Renal cortical epithelial cell (primary cell): ENCODE data around the gene VPS35L. TPM values are rescaled to one million over a fixed set of nuclear protein-coding genes. Genes with fewer than 3 reads are reported as not detected.

Source experiments
- DNase-seq: peaks from one replicate; pipeline ENCODE4 v3.0.0-alpha.2; 2011; ENCODE audit warnings: low read depth
- total RNA-seq: library from RNA; depleted of rRNA; stranded (reverse); fragments of >200 nt; gene quantifications from 2 replicates; pipeline ENCODE4 v1.2.3, GENCODE V29; 2014

The VPS35L gene, protein sequence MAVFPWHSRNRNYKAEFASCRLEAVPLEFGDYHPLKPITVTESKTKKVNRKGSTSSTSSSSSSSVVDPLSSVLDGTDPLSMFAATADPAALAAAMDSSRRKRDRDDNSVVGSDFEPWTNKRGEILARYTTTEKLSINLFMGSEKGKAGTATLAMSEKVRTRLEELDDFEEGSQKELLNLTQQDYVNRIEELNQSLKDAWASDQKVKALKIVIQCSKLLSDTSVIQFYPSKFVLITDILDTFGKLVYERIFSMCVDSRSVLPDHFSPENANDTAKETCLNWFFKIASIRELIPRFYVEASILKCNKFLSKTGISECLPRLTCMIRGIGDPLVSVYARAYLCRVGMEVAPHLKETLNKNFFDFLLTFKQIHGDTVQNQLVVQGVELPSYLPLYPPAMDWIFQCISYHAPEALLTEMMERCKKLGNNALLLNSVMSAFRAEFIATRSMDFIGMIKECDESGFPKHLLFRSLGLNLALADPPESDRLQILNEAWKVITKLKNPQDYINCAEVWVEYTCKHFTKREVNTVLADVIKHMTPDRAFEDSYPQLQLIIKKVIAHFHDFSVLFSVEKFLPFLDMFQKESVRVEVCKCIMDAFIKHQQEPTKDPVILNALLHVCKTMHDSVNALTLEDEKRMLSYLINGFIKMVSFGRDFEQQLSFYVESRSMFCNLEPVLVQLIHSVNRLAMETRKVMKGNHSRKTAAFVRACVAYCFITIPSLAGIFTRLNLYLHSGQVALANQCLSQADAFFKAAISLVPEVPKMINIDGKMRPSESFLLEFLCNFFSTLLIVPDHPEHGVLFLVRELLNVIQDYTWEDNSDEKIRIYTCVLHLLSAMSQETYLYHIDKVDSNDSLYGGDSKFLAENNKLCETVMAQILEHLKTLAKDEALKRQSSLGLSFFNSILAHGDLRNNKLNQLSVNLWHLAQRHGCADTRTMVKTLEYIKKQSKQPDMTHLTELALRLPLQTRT
- 26.0 and 49.0 TPM in 2 replicates for total RNA-seq

DNA sequence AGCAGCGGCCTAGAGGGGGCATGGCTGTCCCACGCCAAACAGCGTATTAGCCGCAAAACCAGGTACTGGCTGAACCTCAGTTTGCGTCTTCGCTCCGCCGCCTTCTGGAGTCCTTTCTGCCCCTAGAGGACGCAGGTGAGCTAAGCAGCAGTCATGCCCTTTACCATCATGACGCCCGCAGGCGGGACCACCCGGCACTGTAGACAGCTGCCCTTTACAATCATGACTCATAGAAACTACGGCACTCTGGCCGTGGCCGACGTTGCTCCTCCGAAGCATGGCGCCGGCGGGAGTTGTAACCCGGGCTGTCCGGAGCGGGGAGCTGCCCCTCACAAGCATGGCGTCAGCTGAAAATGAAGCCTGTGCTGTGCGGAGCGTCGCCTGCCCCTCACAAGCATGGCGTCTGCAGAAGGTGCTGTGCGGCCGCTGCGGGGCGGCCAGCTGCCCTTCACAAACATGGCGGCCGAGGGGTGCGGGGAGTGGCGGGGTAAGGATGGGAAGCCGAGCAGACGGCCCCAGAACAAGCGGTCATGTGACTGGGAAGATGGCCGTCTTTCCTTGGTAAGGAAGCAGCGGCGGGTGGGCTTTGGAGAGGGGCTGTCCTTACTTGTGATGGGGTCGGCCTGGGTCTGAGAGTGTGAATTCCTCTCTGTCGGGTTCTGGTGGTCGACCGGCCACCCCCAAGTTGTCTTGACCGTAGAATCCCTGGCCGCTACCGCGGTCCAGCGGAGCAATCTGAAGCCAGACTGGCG, at the start of gene VPS35L:
Gene VPS35L, plus strand, starts transcription at position 518 of the 752 bp plus-strand sequence. Its CDS starts 27 bp downstream, at position 545.
- peak; percentile 94 for DNase-seq

DNA sequence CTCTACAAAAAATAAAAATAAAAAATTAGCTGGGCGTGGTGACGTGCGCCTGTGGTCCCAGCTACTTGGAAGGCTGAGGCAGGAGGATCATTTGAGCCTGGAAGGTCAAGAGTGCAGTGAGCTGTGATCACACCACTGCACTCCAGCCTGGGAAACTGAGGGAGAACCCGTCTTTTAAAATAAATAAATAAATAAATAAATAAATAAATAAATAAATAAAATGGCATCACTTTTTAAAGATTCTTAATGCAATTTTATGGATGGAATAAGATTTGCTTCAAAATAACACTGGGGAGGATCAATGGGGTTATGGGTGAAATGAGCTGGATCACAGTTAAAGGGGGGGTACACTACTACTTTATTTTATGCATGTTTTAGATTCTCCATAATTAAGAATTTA, 48.5 kb upstream of the VPS35L start:
- no peak for DNase-seq

GRCh38 chr16:19507867-19508266, 47.6 kb upstream of the VPS35L start:
- no peak for DNase-seq

- DNase-seq, result no peak
These were observed 43.2 kb upstream of the VPS35L start for GRCh38 chr16:19512297-19512696.

- peak; percentile 29 for DNase-seq
These were observed 42.0 kb upstream of the VPS35L start for GRCh38 chr16:19513377-19514053.

DNA sequence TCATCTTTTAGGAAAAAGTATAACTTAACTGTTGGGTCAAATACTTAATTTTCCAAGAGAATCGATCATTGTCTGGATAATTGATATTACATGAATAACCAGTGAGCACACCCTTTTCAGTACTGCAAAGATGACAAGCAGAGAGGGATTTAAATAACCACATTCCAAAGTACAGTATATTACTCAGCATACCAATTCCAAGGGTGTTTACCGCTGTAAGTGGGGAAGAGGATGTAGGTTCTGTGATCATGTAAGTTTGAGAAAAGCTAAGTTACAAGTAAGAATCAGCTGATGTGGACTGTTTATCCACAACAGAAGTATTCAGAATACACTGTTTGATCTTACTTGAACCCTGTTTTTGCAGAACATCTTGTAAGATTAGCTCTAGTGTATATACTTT, 39.7 kb upstream of the VPS35L start:
- no peak for DNase-seq

DNA sequence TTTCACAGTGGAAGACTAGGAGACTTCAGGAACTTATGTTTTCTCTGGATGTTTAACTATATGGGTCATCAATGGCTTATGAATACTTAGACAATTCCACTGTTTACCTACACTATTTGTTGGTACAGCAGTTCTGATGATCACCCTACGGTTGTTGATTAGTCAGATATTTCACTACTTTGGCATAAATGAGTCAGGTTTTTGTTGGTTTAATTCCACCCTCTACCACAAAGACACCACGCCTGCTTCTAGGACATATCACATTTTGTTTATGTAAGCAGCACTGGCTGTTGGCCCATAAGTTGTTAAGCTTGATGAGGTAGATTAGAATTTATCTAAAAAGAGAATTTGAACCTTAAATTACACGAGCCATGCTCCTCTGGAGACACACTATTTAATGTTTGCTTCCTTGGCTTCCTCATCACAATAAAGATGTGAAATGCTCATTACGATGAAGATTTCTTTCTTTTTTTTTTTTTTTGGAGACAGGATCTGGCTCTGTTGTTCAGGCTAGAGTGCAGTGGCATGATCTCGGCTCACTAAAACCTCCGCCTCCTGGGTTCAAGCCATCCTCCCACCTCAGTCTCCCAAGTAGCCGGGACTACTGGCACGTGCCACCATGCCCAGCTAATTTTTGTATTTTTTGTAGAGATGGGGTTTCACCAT, 37.9 kb upstream of the VPS35L start:
- DNase-seq, result peak; percentile 85

DNA sequence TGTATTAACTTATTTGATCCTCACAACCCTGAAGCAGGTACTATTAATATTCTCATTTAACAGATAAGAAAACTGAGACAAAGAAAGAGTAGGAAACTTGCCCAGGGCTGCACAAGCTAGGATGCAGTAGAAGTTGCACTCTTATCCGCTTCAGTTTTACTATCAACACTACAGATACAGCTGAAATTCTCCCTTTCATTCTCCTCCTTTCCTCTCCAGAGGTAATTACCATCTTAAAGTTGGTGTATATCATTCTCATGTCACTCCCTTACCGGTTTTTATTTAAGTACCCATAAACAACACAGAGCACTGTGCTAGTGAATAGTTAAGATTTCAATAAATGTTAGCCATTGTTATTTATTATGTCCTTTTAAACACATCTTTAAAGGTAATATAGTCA, 37.1 kb upstream of the VPS35L start:
- no peak for DNase-seq

GRCh38 chr16:19520861-19521331, 34.6 kb upstream of the VPS35L start:
- DNase-seq, result peak; percentile 53

GRCh38 chr16:19521471-19522396, 33.8 kb upstream of the VPS35L start, which contains the start of gene GDE1:
Gene GDE1, minus strand, starts transcription at chr16:19522098. Its CDS starts 134 bp downstream, at chr16:19521964.
- DNase-seq, result peak; percentile 73

GRCh38 chr16:19522397-19522732, 33.1 kb upstream of the VPS35L start:
- DNase-seq, result no peak

GRCh38 chr16:19522760-19523159, 32.7 kb upstream of the VPS35L start:
- no peak for DNase-seq

GRCh38 chr16:19523184-19523558, 32.3 kb upstream of the VPS35L start:
- DNase-seq, result no peak

- DNase-seq, result peak; percentile 90
These were observed 31.7 kb upstream of the VPS35L start, which contains the start of gene CCP110 for GRCh38 chr16:19523559-19524355. Gene CCP110, plus strand, starts transcription at chr16:19523942. Its CDS starts 3,940 bp downstream, at chr16:19527882.

DNA sequence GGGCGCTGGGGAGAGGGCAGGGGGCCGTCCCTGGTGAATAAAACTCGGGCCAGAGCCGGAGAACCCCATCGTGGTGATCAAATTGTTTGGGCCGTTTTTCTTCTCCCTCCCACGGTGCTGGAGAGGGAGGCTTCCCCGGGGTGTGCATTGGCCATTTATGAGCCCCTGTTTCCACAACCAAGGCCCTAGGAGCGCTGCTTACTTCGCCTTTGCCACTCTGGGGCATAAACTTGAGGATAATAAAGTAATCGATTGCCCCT, 31.2 kb upstream of the VPS35L start:
- no peak for DNase-seq

- peak; percentile 16 for DNase-seq
These were observed 30.7 kb upstream of the VPS35L start for GRCh38 chr16:19524616-19525384.

- no peak for DNase-seq
These were observed 30.1 kb upstream of the VPS35L start for GRCh38 chr16:19525385-19525723.

DNA sequence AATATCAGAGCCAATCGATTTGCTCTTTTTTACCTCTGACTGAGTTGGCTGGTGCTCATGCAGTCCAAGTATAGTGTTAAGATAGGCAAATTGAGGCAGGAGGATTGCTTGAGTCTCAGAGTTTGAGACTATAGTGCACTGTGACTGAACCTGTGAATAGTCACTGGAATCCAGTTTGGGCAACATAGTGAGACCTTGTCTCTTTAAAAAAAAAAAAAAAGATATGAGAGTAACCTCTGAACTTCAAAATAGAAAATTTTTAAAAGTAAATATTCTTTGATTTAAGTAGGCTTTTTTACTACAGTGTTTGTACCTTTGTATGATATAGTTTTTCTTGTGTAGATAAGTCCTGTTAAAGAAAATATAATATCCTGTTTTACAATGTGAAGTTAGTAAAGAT, 28.3 kb upstream of the VPS35L start:
- DNase-seq, result no peak
